Fibroblast of peridontal ligament (primary cell): ENCODE results near the gene PRPF6.
"Not testable (repeated sequence)": the region's sequence is repeated elsewhere in the genome, so short reads cannot be mapped to it uniquely, and the experiment has no call there.

ENCODE experiments used
- DNase-seq: peaks from one replicate; pipeline ENCODE4 v3.0.0-alpha.2; 2010; ENCODE audit errors: extremely low read depth

PRPF6 gene

GRCh38 chr20:64012385-64013154 is 31.6 kb downstream of the PRPF6 start:
- not testable (repeated sequence) for DNase-seq

GRCh38 chr20:64015635-64016034 is 34.7 kb downstream of the PRPF6 start:
- no peak for DNase-seq

GRCh38 chr20:64021124-64021975 is 40.4 kb downstream of the PRPF6 start:
- DNase-seq, result no peak

- no peak for DNase-seq
Observed at GRCh38 chr20:64022671-64023360, 41.9 kb downstream of the PRPF6 start.

- DNase-seq, result no peak
Observed at GRCh38 chr20:64023361-64024140, 42.6 kb downstream of the PRPF6 start.

GRCh38 chr20:64024141-64024990 is 43.4 kb downstream of the PRPF6 start:
- DNase-seq, result no peak

- DNase-seq, result no peak
Observed at GRCh38 chr20:64025101-64025825, 44.3 kb downstream of the PRPF6 start.

GRCh38 chr20:64025826-64026412 is 45.0 kb downstream of the PRPF6 start:
- DNase-seq, result no peak

GRCh38 chr20:64027981-64028685 is 47.2 kb downstream of the PRPF6 start:
- no peak for DNase-seq

- DNase-seq, result no peak
Observed at GRCh38 chr20:64029293-64030117, 48.6 kb downstream of the PRPF6 start.

- no peak for DNase-seq
Observed at GRCh38 chr20:64030371-64031134, 49.6 kb downstream of the PRPF6 start.

GRCh38 chr20:64031822-64032314 is 50.9 kb downstream of the PRPF6 start:
- DNase-seq, result no peak

GRCh38 chr20:64032706-64033624 is 52.0 kb downstream of the PRPF6 start:
- DNase-seq, result no peak

GRCh38 chr20:64033981-64034493 is 53.1 kb downstream of the PRPF6 start:
- no peak for DNase-seq

- DNase-seq, result no peak
Observed at GRCh38 chr20:64035066-64035932, 54.4 kb downstream of the PRPF6 start.
